ENCODE data around the gene IDS.

The IDS gene

DNA sequence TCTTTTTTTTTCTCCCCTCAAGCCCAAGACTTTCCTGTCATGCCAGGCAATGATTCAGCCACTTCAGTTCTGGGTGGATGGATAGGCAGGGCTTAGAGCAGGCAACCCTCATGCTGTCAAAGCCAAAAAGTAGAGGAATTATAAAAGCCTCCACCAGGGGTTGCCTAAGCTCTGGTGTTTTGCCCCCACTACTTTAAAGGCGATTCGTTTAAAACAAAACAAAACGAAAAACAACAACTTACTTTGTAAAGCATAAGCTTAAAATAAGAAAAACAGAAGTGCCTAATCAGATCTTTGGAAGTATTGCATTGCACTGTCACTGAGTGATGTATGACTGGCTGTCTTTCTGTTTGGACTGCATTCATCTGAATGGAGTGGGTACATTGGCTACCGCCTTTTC, 5.3 kb upstream of the IDS start:
- Histone ChIP-seq H3K4me2 (ENCODE audit: low read length) (no peak overlapping the region), H3K79me2 (ENCODE audit: control insufficient read depth, low read length) (no peaks in the 10 kb centered on the region), H3K4me1 (ENCODE audit: control insufficient read depth, low read length) (peaks cover 4% of the 10 kb centered on the region), H3K9me3 (ENCODE audit: control insufficient read depth, insufficient read depth, low read length) (no peaks in the 10 kb centered on the region), H3K27me3 (ENCODE audit: control insufficient read depth, low read length) (no peaks in the 10 kb centered on the region), H3K4me3 (ENCODE audit: low read length) (no peak overlapping the region), H3K36me3 (ENCODE audit: control insufficient read depth, low read length) (no peaks in the 10 kb centered on the region), H3K9me2 (replicated peaks; ENCODE audit: control insufficient read depth, low read length) (no peaks in the 10 kb centered on the region), H4K20me1 (ENCODE audit: control insufficient read depth, insufficient read depth, low read depth, low read length) (no peaks in the 10 kb centered on the region), H3K27ac (ENCODE audit: low read depth, low read length) (no peak overlapping the region), H3F3A (ENCODE audit: control insufficient read depth, insufficient read depth) (no peaks in the 10 kb centered on the region)
- TF ChIP-seq, protein P1, sequence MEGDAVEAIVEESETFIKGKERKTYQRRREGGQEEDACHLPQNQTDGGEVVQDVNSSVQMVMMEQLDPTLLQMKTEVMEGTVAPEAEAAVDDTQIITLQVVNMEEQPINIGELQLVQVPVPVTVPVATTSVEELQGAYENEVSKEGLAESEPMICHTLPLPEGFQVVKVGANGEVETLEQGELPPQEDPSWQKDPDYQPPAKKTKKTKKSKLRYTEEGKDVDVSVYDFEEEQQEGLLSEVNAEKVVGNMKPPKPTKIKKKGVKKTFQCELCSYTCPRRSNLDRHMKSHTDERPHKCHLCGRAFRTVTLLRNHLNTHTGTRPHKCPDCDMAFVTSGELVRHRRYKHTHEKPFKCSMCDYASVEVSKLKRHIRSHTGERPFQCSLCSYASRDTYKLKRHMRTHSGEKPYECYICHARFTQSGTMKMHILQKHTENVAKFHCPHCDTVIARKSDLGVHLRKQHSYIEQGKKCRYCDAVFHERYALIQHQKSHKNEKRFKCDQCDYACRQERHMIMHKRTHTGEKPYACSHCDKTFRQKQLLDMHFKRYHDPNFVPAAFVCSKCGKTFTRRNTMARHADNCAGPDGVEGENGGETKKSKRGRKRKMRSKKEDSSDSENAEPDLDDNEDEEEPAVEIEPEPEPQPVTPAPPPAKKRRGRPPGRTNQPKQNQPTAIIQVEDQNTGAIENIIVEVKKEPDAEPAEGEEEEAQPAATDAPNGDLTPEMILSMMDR (IDR thresholded peaks at IDR 0.05; ENCODE audit: low read depth, low read length, poor library complexity, severe bottlenecking) = peak; percentile 7
- TF ChIP-seq EZH2phosphoT487 (IDR thresholded peaks at IDR 0.05; ENCODE audit: borderline replicate concordance, low read length) = no peak

DNA sequence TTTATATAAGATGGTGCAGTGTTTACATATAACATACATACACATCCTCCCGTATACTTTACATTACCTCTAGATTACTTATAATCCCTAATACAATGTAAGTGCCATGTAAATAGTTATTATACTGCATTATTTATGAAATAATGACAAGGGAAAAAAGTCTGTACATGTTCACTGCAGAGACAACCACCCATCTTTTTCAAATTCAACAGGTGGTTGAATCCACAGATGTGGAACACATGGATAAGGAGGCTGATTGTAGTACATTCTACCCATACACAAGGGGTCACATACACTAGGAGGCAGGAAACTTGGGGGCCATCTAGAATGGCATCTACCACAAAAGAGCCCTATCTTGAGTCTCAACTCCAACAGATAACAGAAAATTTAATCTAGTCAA, 3.4 kb upstream of the IDS start:
- Histone ChIP-seq H3K27ac (ENCODE audit: low read depth, low read length) (no peak overlapping the region), H3K27me3 (ENCODE audit: control insufficient read depth, low read length) (no peaks in the 10 kb centered on the region), H3K9me2 (replicated peaks; ENCODE audit: control insufficient read depth, low read length) (no peaks in the 10 kb centered on the region), H3K79me2 (ENCODE audit: control insufficient read depth, low read length) (peaks cover 10% of the 10 kb centered on the region), H3K4me1 (ENCODE audit: control insufficient read depth, low read length) (peaks cover 11% of the 10 kb centered on the region), H4K20me1 (ENCODE audit: control insufficient read depth, insufficient read depth, low read depth, low read length) (no peaks in the 10 kb centered on the region), H3F3A (ENCODE audit: control insufficient read depth, insufficient read depth) (no peaks in the 10 kb centered on the region), H3K4me2 (ENCODE audit: low read length) (no peak overlapping the region), H3K9me3 (ENCODE audit: control insufficient read depth, insufficient read depth, low read length) (no peaks in the 10 kb centered on the region), H3K4me3 (ENCODE audit: low read length) (no peak overlapping the region), H3K36me3 (ENCODE audit: control insufficient read depth, low read length) (no peaks in the 10 kb centered on the region)
- TF ChIP-seq, protein P1 (IDR thresholded peaks at IDR 0.05; ENCODE audit: low read depth, low read length, poor library complexity, severe bottlenecking) = no peak
- TF ChIP-seq EZH2phosphoT487 (IDR thresholded peaks at IDR 0.05; ENCODE audit: borderline replicate concordance, low read length) = no peak

DNA sequence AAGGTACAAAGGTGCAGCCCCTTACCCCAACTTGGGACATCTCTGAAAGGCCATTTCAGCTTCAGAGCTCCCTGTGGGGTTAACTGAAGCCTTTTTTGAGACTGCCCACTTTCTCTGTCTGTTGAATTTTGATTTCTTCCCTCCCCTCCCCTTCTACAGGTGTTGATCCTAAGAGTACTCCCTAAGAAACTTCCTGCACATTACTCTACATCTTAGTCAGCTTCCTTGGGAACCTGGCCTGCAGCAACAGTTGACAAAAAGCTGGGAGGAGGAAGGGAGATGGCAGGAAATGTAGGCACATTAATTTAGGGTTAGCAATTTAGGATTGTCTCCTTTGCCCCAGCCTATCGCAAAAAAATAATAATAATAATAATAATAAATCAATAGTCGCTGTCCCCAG, 1.2 kb upstream of the IDS start:
- Histone ChIP-seq H3K4me3 (ENCODE audit: low read length) (no peak overlapping the region), H3K4me2 (ENCODE audit: low read length) (no peak overlapping the region), H3K27ac (ENCODE audit: low read depth, low read length) (no peak overlapping the region), H3K9me3 (ENCODE audit: control insufficient read depth, insufficient read depth, low read length) (no peaks in the 10 kb centered on the region), H3K9me2 (replicated peaks; ENCODE audit: control insufficient read depth, low read length) (no peaks in the 10 kb centered on the region), H3K27me3 (ENCODE audit: control insufficient read depth, low read length) (no peaks in the 10 kb centered on the region), H3F3A (ENCODE audit: control insufficient read depth, insufficient read depth) (no peaks in the 10 kb centered on the region), H3K4me1 (ENCODE audit: control insufficient read depth, low read length) (peaks cover 11% of the 10 kb centered on the region), H3K79me2 (ENCODE audit: control insufficient read depth, low read length) (peaks cover 10% of the 10 kb centered on the region), H4K20me1 (ENCODE audit: control insufficient read depth, insufficient read depth, low read depth, low read length) (no peaks in the 10 kb centered on the region), H3K36me3 (ENCODE audit: control insufficient read depth, low read length) (no peaks in the 10 kb centered on the region; the same call in 1 of the 2 replicates)
- TF ChIP-seq EZH2phosphoT487 (IDR thresholded peaks at IDR 0.05; ENCODE audit: borderline replicate concordance, low read length) = no peak
- TF ChIP-seq, protein P1 (IDR thresholded peaks at IDR 0.05; ENCODE audit: low read depth, low read length, poor library complexity, severe bottlenecking) = no peak
